Measurements from ENCODE around the gene ZMAT5.

The ZMAT5 gene

GRCh38 chr22:29753808-29754657 is 12.8 kb downstream of the ZMAT5 start:
- DNase-seq (ENCODE audit: low read depth, low spot score), result no peak

- DNase-seq (ENCODE audit: low read depth, low spot score), result no peak
These were observed 15.1 kb downstream of the ZMAT5 start for GRCh38 chr22:29751669-29752068.

GRCh38 chr22:29750559-29751538 is 16.0 kb downstream of the ZMAT5 start:
- DNase-seq (ENCODE audit: low read depth, low spot score), result no peak

- no peak for DNase-seq (ENCODE audit: low read depth, low spot score)
These were observed 16.8 kb downstream of the ZMAT5 start for GRCh38 chr22:29750029-29750428.

GRCh38 chr22:29748248-29748893 is 18.4 kb downstream of the ZMAT5 start:
- DNase-seq (ENCODE audit: low read depth, low spot score), result no peak

- no peak for DNase-seq (ENCODE audit: low read depth, low spot score)
These were observed 19.0 kb downstream of the ZMAT5 start for GRCh38 chr22:29747832-29748231.

GRCh38 chr22:29744902-29745301 is 21.9 kb downstream of the ZMAT5 start:
- DNase-seq (ENCODE audit: low read depth, low spot score), result peak; percentile 70

- DNase-seq (ENCODE audit: low read depth, low spot score), result no peak
These were observed 24.5 kb downstream of the ZMAT5 start for GRCh38 chr22:29742326-29742725.

- no peak for DNase-seq (ENCODE audit: low read depth, low spot score)
These were observed 24.9 kb downstream of the ZMAT5 start for GRCh38 chr22:29741926-29742325.

- no peak for DNase-seq (ENCODE audit: low read depth, low spot score)
These were observed 26.6 kb downstream of the ZMAT5 start for GRCh38 chr22:29740216-29740615.

- DNase-seq (ENCODE audit: low read depth, low spot score), result no peak
These were observed 27.4 kb downstream of the ZMAT5 start for GRCh38 chr22:29739346-29739875.

GRCh38 chr22:29738118-29738815 is 28.5 kb downstream of the ZMAT5 start:
- no peak for DNase-seq (ENCODE audit: low read depth, low spot score)

GRCh38 chr22:29737251-29738117 is 29.3 kb downstream of the ZMAT5 start:
- peak; percentile 74 for DNase-seq (ENCODE audit: low read depth, low spot score)

- DNase-seq (ENCODE audit: low read depth, low spot score), result no peak
These were observed 31.4 kb downstream of the ZMAT5 start for GRCh38 chr22:29735416-29735815.

GRCh38 chr22:29734838-29735237 is 32.0 kb downstream of the ZMAT5 start:
- no peak for DNase-seq (ENCODE audit: low read depth, low spot score)

- no peak for DNase-seq (ENCODE audit: low read depth, low spot score)
These were observed 32.4 kb downstream of the ZMAT5 start for GRCh38 chr22:29734406-29734805.

- peak; percentile 30 for DNase-seq (ENCODE audit: low read depth, low spot score)
These were observed 33.2 kb downstream of the ZMAT5 start for GRCh38 chr22:29733362-29734201.

GRCh38 chr22:29732883-29733282 is 33.9 kb downstream of the ZMAT5 start:
- DNase-seq (ENCODE audit: low read depth, low spot score), result no peak
